ENCODE data around the gene CEACAM1. TPM values are rescaled to one million over a fixed set of nuclear protein-coding genes. Genes with fewer than 3 reads are reported as not detected.
"Not testable (repeated sequence)": the region's sequence is repeated elsewhere in the genome, so short reads cannot be mapped to it uniquely, and the experiment has no call there.

CEACAM1 gene
- total RNA-seq, 1 donor from 2014 or later, result not detected

DNA sequence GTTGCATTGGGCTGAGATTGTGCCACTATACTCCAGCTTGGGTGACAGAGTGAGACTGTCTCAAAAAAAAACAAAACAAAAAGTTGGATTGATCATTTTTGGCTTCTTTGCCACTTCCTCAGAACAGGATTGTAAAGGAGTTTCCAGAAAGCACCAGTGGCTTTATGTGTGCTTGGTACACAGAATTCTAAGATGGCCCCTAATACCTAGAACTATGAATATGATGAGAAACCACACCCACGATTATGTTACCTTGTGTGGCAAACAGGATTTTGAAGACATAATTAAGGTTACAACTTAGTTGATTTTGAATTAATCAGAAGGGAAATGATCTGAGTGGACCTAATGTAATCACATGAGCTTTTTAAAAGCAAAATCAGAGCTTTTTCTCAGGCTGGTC, 26.5 kb downstream of the CEACAM1 start:
- Histone ChIP-seq H3K4me1 (no peaks in the 10 kb centered on the region), H3K27ac (no peak overlapping the region), H3K36me3 (no peaks in the 10 kb centered on the region), H3K9me3 (no peaks in the 10 kb centered on the region), H3K4me3 (no peak overlapping the region), H3K27me3 (no peaks in the 10 kb centered on the region)
- TF ChIP-seq CTCF (IDR thresholded peaks at IDR 0.05), result no peak
- no peak for DNase-seq (ENCODE audit: low spot score in 2 of 2)
- intact Hi-C loops (cut with DNase I), result no loop called here

GRCh38 chr19:42501243-42501642, 27.0 kb downstream of the CEACAM1 start:
- intact Hi-C loops (cut with DNase I); H3K9me3 ChIP-seq; H3K4me3 ChIP-seq; H3K36me3 ChIP-seq; H3K27me3 ChIP-seq; H3K27ac ChIP-seq; H3K4me1 ChIP-seq; DNase-seq (ENCODE audit: low spot score in 2 of 2): not testable (repeated sequence)

DNA sequence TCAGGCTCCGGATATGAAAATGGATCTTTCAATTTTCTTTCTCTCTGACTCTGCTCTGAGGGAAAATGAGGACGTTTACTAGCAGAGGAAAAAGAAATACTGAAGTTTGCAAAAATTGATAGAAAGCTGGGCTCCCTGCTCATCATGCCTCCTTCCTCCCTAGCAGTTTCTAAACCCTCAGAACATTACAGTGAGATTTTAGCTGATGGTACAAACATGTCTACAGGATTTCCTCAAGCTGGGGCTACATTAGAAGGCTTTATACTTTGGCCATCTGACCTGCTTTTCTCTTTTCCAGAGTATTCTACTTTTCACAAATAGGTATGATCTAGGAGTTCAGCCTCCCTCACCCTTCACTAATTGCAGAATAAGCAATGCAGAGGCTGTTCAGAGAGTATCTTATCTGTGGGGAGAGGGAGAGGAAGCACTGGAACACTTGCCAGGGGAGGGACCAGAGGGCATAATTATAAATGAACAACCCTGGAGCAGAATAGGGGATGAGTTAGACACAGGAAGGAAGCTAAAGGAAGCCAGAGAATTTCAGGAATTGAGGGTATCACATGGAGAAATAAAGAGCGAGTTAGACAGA, 30.0 kb downstream of the CEACAM1 start:
- no peaks in the 10 kb centered on the region for H3K4me1 ChIP-seq
- intact Hi-C loops (cut with DNase I), result no loop called here
- no peak overlapping the region for H3K27ac ChIP-seq
- H3K27me3 ChIP-seq, result no peaks in the 10 kb centered on the region
- TF ChIP-seq CTCF (IDR thresholded peaks at IDR 0.05), result no peak
- H3K9me3 ChIP-seq, result no peaks in the 10 kb centered on the region
- no peaks in the 10 kb centered on the region for H3K36me3 ChIP-seq
- no peak overlapping the region for H3K4me3 ChIP-seq
- DNase-seq (ENCODE audit: low spot score in 2 of 2), result no peak

GRCh38 chr19:42497492-42498168, 30.7 kb downstream of the CEACAM1 start:
- intact Hi-C loops (cut with DNase I), result no loop called here
- H3K27me3 ChIP-seq, result no peaks in the 10 kb centered on the region
- no peaks in the 10 kb centered on the region for H3K36me3 ChIP-seq
- H3K4me3 ChIP-seq, result no peak overlapping the region
- DNase-seq (ENCODE audit: low spot score in 2 of 2), result no peak
- H3K9me3 ChIP-seq, result no peaks in the 10 kb centered on the region
- H3K27ac ChIP-seq, result no peak overlapping the region
- TF ChIP-seq CTCF (IDR thresholded peaks at IDR 0.05), result no peak
- H3K4me1 ChIP-seq, result no peaks in the 10 kb centered on the region

DNA sequence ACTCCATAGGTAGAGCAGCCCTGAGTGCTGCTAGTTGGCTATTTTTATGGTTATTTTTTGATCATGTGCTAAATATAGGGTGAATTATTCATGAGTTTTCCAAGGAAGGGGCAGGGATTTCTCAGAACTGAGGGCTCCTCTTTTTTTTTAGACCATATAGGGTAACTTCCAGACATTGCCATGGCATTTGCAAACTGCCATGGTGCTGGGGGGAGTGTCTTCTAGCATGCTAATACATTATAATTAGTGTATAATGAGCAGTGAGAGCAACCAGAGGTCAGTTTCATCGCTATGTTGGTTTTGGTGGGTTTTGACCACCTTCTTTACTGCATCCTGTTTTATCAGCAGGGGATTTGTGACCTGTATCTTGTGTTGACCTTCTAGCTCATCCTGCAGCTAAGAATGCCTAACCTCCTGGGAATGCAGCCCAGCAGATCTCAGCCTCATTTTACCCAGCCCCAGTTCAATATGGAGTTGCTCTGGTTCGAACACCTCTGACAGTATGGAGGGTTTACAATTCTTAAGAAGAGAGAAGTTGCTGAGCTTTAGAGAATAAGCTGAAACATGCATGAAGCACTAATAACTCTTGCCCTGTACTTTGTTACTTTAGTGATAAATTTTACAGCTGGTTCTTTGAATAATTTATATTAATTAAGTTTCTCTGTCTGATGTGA, 31.7 kb downstream of the CEACAM1 start:
- no peaks in the 10 kb centered on the region for H3K4me1 ChIP-seq
- H3K27me3 ChIP-seq, result no peaks in the 10 kb centered on the region
- H3K9me3 ChIP-seq, result no peaks in the 10 kb centered on the region
- H3K4me3 ChIP-seq, result no peak overlapping the region
- H3K27ac ChIP-seq, result no peak overlapping the region
- no peak for DNase-seq (ENCODE audit: low spot score in 2 of 2)
- intact Hi-C loops (cut with DNase I), result no loop called here
- H3K36me3 ChIP-seq, result no peaks in the 10 kb centered on the region
- TF ChIP-seq CTCF (IDR thresholded peaks at IDR 0.05), result no peak

- no peaks in the 10 kb centered on the region for H3K4me1 ChIP-seq
- no peak for TF ChIP-seq CTCF (IDR thresholded peaks at IDR 0.05)
- DNase-seq (ENCODE audit: low spot score in 2 of 2), result no peak
- intact Hi-C loops (cut with DNase I), result no loop called here
- H3K27ac ChIP-seq, result no peak overlapping the region
- H3K27me3 ChIP-seq, result no peaks in the 10 kb centered on the region
- H3K36me3 ChIP-seq, result no peaks in the 10 kb centered on the region
- no peaks in the 10 kb centered on the region for H3K9me3 ChIP-seq
- H3K4me3 ChIP-seq, result no peak overlapping the region
Observed at GRCh38 chr19:42495663-42496062, 32.6 kb downstream of the CEACAM1 start.

Data from ascending aorta (tissue), 2 donors.